ENCODE measurements around the gene BPIFA3.

Gene BPIFA3

DNA sequence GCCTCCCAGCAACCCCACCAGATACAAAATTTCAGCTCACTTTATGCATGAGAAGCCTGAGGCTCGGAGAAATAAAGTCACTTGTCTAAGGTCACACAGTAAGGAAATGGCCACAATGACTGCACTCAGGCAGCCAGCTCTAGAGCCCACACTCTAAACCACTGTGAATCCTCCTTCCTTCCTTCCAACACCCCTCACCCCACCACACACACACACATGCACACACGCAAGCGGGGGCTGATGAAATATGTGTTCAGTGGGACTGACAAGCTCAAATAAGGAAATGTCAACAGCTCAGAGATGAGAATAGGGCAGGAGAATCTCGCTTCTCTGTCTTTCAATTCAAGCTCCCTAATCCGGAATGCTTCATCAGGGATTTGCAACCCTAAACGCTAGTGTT lies 12.7 kb downstream of the BPIFA3 start:
- H3K9me3 ChIP-seq (ENCODE audit: control insufficient read depth, low read length), result no peaks in the 10 kb centered on the region
- no peak overlapping the region for H2BK120ac ChIP-seq (ENCODE audit: low read depth, low read length)
- H3K9ac ChIP-seq (ENCODE audit: low read length), result no peak overlapping the region
- no peaks in the 10 kb centered on the region for H3K4me1 ChIP-seq (ENCODE audit: control insufficient read depth, insufficient read depth, low read depth, low read length)
- DNase-seq, result no peak
- H2AFZ ChIP-seq (ENCODE audit: low read depth, low read length), result no peak overlapping the region
- H3K36me3 ChIP-seq (ENCODE audit: control insufficient read depth in 1 of 2, insufficient read depth in 2 of 2, low read depth in 1 of 2, low read length in 2 of 2), result no peaks in the 10 kb centered on the region
- H3K18ac ChIP-seq (ENCODE audit: low read depth in 1 of 2, low read length in 2 of 2), result no peak overlapping the region
- no peak overlapping the region for H2BK15ac ChIP-seq (ENCODE audit: low read depth, poor library complexity, severe bottlenecking)
- no peak overlapping the region for H3K14ac ChIP-seq (ENCODE audit: low read length in 2 of 2)
- H3K4me3 ChIP-seq (ENCODE audit: insufficient read depth in 1 of 2, low read depth in 1 of 2, low read length in 2 of 2), result no peak overlapping the region
- no peak overlapping the region for H2AK5ac ChIP-seq (ENCODE audit: low read length, severe bottlenecking)
- no peak overlapping the region for H4K8ac ChIP-seq (ENCODE audit: low read length)
- no peak overlapping the region for H2BK12ac ChIP-seq (ENCODE audit: low read length in 2 of 2)
- H3K27ac ChIP-seq (ENCODE audit: low read length, poor library complexity, severe bottlenecking), result no peak overlapping the region
- H4K91ac ChIP-seq (ENCODE audit: low read length), result no peak overlapping the region
- H2BK5ac ChIP-seq (ENCODE audit: low read depth, low read length, poor library complexity, severe bottlenecking), result no peak overlapping the region
- no peaks in the 10 kb centered on the region for H3K79me1 ChIP-seq (replicated peaks; ENCODE audit: low read length, poor library complexity, severe bottlenecking)
- H3K4me2 ChIP-seq (ENCODE audit: low read length, poor library complexity, severe bottlenecking), result no peak overlapping the region
- WGBS, result 59% methylated on average over 6 of the region's 6 CpGs
- H3K27me3 ChIP-seq (ENCODE audit: control insufficient read depth in 1 of 2, insufficient read depth in 1 of 2, low read length in 2 of 2), result peaks cover 28 to 84% of the 10 kb centered on the region in 2 experiments
- H3K4ac ChIP-seq (ENCODE audit: low read depth in 1 of 2, low read length in 2 of 2), result no peak overlapping the region
- H3K23ac ChIP-seq (ENCODE audit: low read length in 2 of 2), result no peak overlapping the region

DNA sequence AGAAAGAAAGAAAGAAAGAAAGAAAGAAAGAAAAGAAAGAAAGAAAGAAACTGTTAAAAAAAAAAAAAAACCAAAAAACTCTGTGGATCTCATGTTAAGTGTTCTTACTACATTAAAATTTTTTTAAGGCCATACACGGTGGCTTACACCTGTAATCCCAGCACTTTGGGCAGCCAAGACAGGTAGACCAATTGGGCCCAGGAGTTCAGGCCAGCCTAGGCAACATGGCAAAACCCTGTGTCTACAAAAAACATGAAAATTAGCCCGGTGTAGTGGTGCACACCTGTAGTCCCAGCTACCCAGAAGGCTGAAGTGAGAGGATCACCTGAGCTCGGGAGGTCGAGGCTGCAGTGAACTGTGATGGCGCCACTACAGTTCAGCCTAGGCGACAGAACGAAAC lies 14.1 kb downstream of the BPIFA3 start:
- DNase-seq, result no peak
- Histone ChIP-seq H2BK12ac (ENCODE audit: low read length in 2 of 2) (no peak overlapping the region), H3K4me1 (ENCODE audit: control insufficient read depth, insufficient read depth, low read depth, low read length) (no peaks in the 10 kb centered on the region), H3K4ac (ENCODE audit: low read depth in 1 of 2, low read length in 2 of 2) (no peak overlapping the region), H2AK5ac (ENCODE audit: low read length, severe bottlenecking) (no peak overlapping the region), H2BK15ac (ENCODE audit: low read depth, poor library complexity, severe bottlenecking) (no peak overlapping the region), H3K27me3 (ENCODE audit: control insufficient read depth in 1 of 2, insufficient read depth in 1 of 2, low read length in 2 of 2) (peaks cover 24 to 84% of the 10 kb centered on the region in 2 experiments), H3K4me3 (ENCODE audit: insufficient read depth in 1 of 2, low read depth in 1 of 2, low read length in 2 of 2) (no peak overlapping the region), H3K14ac (ENCODE audit: low read length in 2 of 2) (no peak overlapping the region), H2BK120ac (ENCODE audit: low read depth, low read length) (no peak overlapping the region), H3K79me1 (replicated peaks; ENCODE audit: low read length, poor library complexity, severe bottlenecking) (no peaks in the 10 kb centered on the region), H3K9me3 (ENCODE audit: control insufficient read depth, low read length) (no peaks in the 10 kb centered on the region), H2AFZ (ENCODE audit: low read depth, low read length) (no peak overlapping the region), H4K8ac (ENCODE audit: low read length) (no peak overlapping the region), H3K18ac (ENCODE audit: low read depth in 1 of 2, low read length in 2 of 2) (no peak overlapping the region), H4K91ac (ENCODE audit: low read length) (no peak overlapping the region), H3K9ac (ENCODE audit: low read length) (no peak overlapping the region), H3K27ac (ENCODE audit: low read length, poor library complexity, severe bottlenecking) (no peak overlapping the region), H2BK5ac (ENCODE audit: low read depth, low read length, poor library complexity, severe bottlenecking) (no peak overlapping the region), H3K23ac (ENCODE audit: low read length in 2 of 2) (no peak overlapping the region), H3K4me2 (ENCODE audit: low read length, poor library complexity, severe bottlenecking) (no peak overlapping the region), H3K36me3 (ENCODE audit: control insufficient read depth in 1 of 2, insufficient read depth in 2 of 2, low read depth in 1 of 2, low read length in 2 of 2) (no peaks in the 10 kb centered on the region)
- 53% methylated on average over 7 of the region's 7 CpGs for WGBS

DNA sequence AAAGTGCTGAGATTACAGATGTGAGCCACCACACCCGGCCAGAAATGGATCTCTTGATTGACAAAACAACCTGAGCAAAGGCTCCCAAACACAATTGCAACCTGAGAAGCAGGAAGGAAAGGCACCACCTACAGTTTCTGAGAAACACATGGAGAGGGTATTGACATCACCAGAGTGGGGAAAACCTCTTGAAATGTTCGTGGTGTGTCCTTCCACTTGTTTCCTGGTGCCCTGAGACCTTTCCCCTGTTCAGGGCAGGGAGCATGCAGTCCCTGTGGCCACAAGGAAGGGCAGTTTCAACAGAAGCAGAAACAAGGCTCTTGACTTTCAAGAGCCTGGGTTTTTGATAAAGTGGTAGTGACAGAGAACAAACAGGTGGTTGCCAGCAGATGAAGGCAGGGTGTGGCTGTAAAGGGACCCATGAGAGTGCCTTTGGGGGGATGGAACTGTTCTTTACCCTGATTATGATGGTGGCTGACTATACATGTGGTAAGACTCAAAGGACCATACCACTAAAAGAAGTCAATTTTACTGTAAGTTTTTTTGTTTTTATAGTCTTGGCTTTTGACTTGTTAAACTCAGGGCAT lies 15.4 kb downstream of the BPIFA3 start:
- H4K8ac ChIP-seq (ENCODE audit: low read length), result no peak overlapping the region
- H2BK12ac ChIP-seq (ENCODE audit: low read length in 2 of 2), result no peak overlapping the region
- no peak for DNase-seq
- H3K9me3 ChIP-seq (ENCODE audit: control insufficient read depth, low read length), result no peaks in the 10 kb centered on the region
- H3K4me1 ChIP-seq (ENCODE audit: control insufficient read depth, insufficient read depth, low read depth, low read length), result no peaks in the 10 kb centered on the region
- H3K27ac ChIP-seq (ENCODE audit: low read length, poor library complexity, severe bottlenecking), result no peak overlapping the region
- H2BK120ac ChIP-seq (ENCODE audit: low read depth, low read length), result no peak overlapping the region
- H3K79me1 ChIP-seq (replicated peaks; ENCODE audit: low read length, poor library complexity, severe bottlenecking), result no peaks in the 10 kb centered on the region
- H3K27me3 ChIP-seq (ENCODE audit: control insufficient read depth in 1 of 2, insufficient read depth in 1 of 2, low read length in 2 of 2), result peaks cover 32 to 87% of the 10 kb centered on the region in 2 experiments
- no peak overlapping the region for H3K23ac ChIP-seq (ENCODE audit: low read length in 2 of 2)
- 34% methylated on average over 2 of the region's 2 CpGs for WGBS
- no peak overlapping the region for H3K4me3 ChIP-seq (ENCODE audit: insufficient read depth in 1 of 2, low read depth in 1 of 2, low read length in 2 of 2)
- H3K36me3 ChIP-seq (ENCODE audit: control insufficient read depth in 1 of 2, insufficient read depth in 2 of 2, low read depth in 1 of 2, low read length in 2 of 2), result no peaks in the 10 kb centered on the region
- no peak overlapping the region for H3K9ac ChIP-seq (ENCODE audit: low read length)
- H3K4me2 ChIP-seq (ENCODE audit: low read length, poor library complexity, severe bottlenecking), result no peak overlapping the region
- no peak overlapping the region for H3K14ac ChIP-seq (ENCODE audit: low read length in 2 of 2)
- no peak overlapping the region for H2BK5ac ChIP-seq (ENCODE audit: low read depth, low read length, poor library complexity, severe bottlenecking)
- H2AK5ac ChIP-seq (ENCODE audit: low read length, severe bottlenecking), result no peak overlapping the region
- no peak overlapping the region for H2BK15ac ChIP-seq (ENCODE audit: low read depth, poor library complexity, severe bottlenecking)
- no peak overlapping the region for H2AFZ ChIP-seq (ENCODE audit: low read depth, low read length)
- H4K91ac ChIP-seq (ENCODE audit: low read length), result no peak overlapping the region
- no peak overlapping the region for H3K18ac ChIP-seq (ENCODE audit: low read depth in 1 of 2, low read length in 2 of 2)
- no peak overlapping the region for H3K4ac ChIP-seq (ENCODE audit: low read depth in 1 of 2, low read length in 2 of 2)

DNA sequence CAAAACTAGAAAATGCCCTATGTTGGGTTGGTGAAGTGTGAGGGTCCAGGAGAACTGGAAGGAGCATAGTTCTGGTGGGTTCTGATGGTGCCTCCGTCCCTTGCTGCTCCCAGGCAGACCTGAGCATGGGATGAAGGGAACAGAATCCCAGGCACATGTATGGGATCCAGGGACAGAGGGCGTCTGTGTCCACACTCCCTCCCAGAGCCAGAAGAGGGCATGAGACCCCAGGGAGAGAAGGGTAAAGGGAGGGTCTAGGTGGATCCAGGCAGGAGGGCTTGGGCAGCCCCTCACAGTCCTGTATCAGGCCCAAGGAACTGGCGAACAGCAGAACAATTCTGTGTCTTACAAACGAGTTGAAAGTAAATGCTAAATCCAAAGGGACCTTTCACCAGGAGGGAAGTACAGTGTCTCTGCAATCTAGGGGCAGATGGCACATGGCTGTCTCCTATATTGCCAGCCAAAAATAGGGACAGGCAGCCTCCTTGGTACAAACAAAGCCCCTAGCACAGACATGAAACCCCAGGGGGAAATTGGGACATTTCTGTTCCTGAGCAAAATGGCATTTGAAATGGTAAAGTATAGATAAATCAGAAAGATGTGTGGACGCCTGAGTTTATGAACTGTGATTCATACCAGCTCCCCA lies 16.1 kb downstream of the BPIFA3 start:
- H4K8ac ChIP-seq (ENCODE audit: low read length), result no peak overlapping the region
- no peak overlapping the region for H4K91ac ChIP-seq (ENCODE audit: low read length)
- no peaks in the 10 kb centered on the region for H3K36me3 ChIP-seq (ENCODE audit: control insufficient read depth in 1 of 2, insufficient read depth in 2 of 2, low read depth in 1 of 2, low read length in 2 of 2)
- no peak overlapping the region for H2BK12ac ChIP-seq (ENCODE audit: low read length in 2 of 2)
- no peak overlapping the region for H3K4me3 ChIP-seq (ENCODE audit: insufficient read depth in 1 of 2, low read depth in 1 of 2, low read length in 2 of 2)
- WGBS, result 29% methylated on average over 4 of the region's 5 CpGs
- H2AK5ac ChIP-seq (ENCODE audit: low read length, severe bottlenecking), result no peak overlapping the region
- H3K4me1 ChIP-seq (ENCODE audit: control insufficient read depth, insufficient read depth, low read depth, low read length), result no peaks in the 10 kb centered on the region
- no peaks in the 10 kb centered on the region for H3K9me3 ChIP-seq (ENCODE audit: control insufficient read depth, low read length)
- no peak overlapping the region for H3K14ac ChIP-seq (ENCODE audit: low read length in 2 of 2)
- H2BK5ac ChIP-seq (ENCODE audit: low read depth, low read length, poor library complexity, severe bottlenecking), result no peak overlapping the region
- H2BK120ac ChIP-seq (ENCODE audit: low read depth, low read length), result no peak overlapping the region
- H3K79me1 ChIP-seq (replicated peaks; ENCODE audit: low read length, poor library complexity, severe bottlenecking), result no peaks in the 10 kb centered on the region
- H2BK15ac ChIP-seq (ENCODE audit: low read depth, poor library complexity, severe bottlenecking), result no peak overlapping the region
- no peak overlapping the region for H3K23ac ChIP-seq (ENCODE audit: low read length in 2 of 2)
- H2AFZ ChIP-seq (ENCODE audit: low read depth, low read length), result no peak overlapping the region
- H3K18ac ChIP-seq (ENCODE audit: low read depth in 1 of 2, low read length in 2 of 2), result no peak overlapping the region
- DNase-seq, result no peak
- H3K27me3 ChIP-seq (ENCODE audit: control insufficient read depth in 1 of 2, insufficient read depth in 1 of 2, low read length in 2 of 2), result peaks cover 32 to 83% of the 10 kb centered on the region in 2 experiments
- H3K9ac ChIP-seq (ENCODE audit: low read length), result no peak overlapping the region
- H3K4ac ChIP-seq (ENCODE audit: low read depth in 1 of 2, low read length in 2 of 2), result no peak overlapping the region
- H3K27ac ChIP-seq (ENCODE audit: low read length, poor library complexity, severe bottlenecking), result no peak overlapping the region
- H3K4me2 ChIP-seq (ENCODE audit: low read length, poor library complexity, severe bottlenecking), result no peak overlapping the region

All from mesenchymal stem cell (in vitro differentiated cells and primary cell).